Astrocyte (in vitro differentiated cells and primary cell): ENCODE measurements around the gene SAMD9. TPM values are rescaled to one million over a fixed set of nuclear protein-coding genes. Genes with fewer than 3 reads are reported as not detected.

Experiments used
- DNase-seq: peaks from one replicate; pipeline ENCODE4 v3.0.0-alpha.2; 2010; ENCODE audit warnings: low read depth
- FAIRE-seq: peaks from 2 replicates; lab custom pipeline; 2011; peaks lifted over from hg19 to GRCh38; lab: Jason Lieb, UNC
- H2AFZ ChIP-seq: 2 replicates; pipeline ENCODE4 v1.6.0; 2012; ENCODE audit warnings: low read depth, low read length, inconsistent platforms
- H3K27ac ChIP-seq: 2 replicates; pipeline ENCODE4 v1.5.1; 2011; ENCODE audit warnings: low read depth, low read length, inconsistent platforms
- H3K27me3 ChIP-seq: 2 replicates; pipeline ENCODE4 v1.6.0; 2011; ENCODE audit warnings: low read length, inconsistent platforms; ENCODE audit not compliant: insufficient read depth
- H3K36me3 ChIP-seq: 2 replicates; pipeline ENCODE4 v1.5.1; 2011; ENCODE audit warnings: low read length, inconsistent platforms; ENCODE audit not compliant: insufficient read depth
- H3K4me1 ChIP-seq: 2 replicates; pipeline ENCODE4 v1.5.1; 2011; ENCODE audit warnings: low read length, inconsistent platforms; ENCODE audit not compliant: insufficient read depth
- H3K4me2 ChIP-seq: 2 replicates; pipeline ENCODE4 v1.6.0; 2012; ENCODE audit warnings: low read length, inconsistent platforms
- H3K4me3 ChIP-seq: 2 replicates; pipeline ENCODE4 v1.5.1; 2011; ENCODE audit warnings: low read depth, mild to moderate bottlenecking, low read length, inconsistent platforms; ENCODE audit not compliant: insufficient read depth
- H3K79me2 ChIP-seq: 2 replicates; pipeline ENCODE4 v1.6.0; 2012; ENCODE audit warnings: mild to moderate bottlenecking, low read length, inconsistent platforms; ENCODE audit not compliant: insufficient read depth
- H3K9ac ChIP-seq: 2 replicates; pipeline ENCODE4 v1.6.0; 2012; ENCODE audit warnings: mild to moderate bottlenecking, low read length, inconsistent platforms
- H3K9me3 ChIP-seq: 2 replicates; pipeline ENCODE4 v1.5.1; 2012; ENCODE audit warnings: low read depth, mild to moderate bottlenecking, low read length, inconsistent platforms; ENCODE audit not compliant: insufficient read depth
- H4K20me1 ChIP-seq: 2 replicates; pipeline ENCODE4 v1.6.0; 2012; ENCODE audit warnings: low read length, inconsistent platforms; ENCODE audit not compliant: insufficient read depth
- H3K27ac Mint-ChIP-seq: one replicate; pipeline ENCODE4 v1.8.0; 2021; ENCODE audit warnings: mild to moderate bottlenecking, mixed read lengths; ENCODE audit not compliant: unreplicated experiment
- H3K27me3 Mint-ChIP-seq: one replicate; pipeline ENCODE4 v1.8.0; 2021; ENCODE audit warnings: low read depth, mixed read lengths; ENCODE audit not compliant: unreplicated experiment
- H3K36me3 Mint-ChIP-seq: one replicate; pipeline ENCODE4 v1.8.0; 2021; ENCODE audit warnings: low read depth, mixed read lengths; ENCODE audit not compliant: unreplicated experiment
- H3K4me1 Mint-ChIP-seq: one replicate; pipeline ENCODE4 v1.8.0; 2021; ENCODE audit warnings: low read depth, mixed read lengths; ENCODE audit not compliant: unreplicated experiment
- H3K4me3 Mint-ChIP-seq: one replicate; pipeline ENCODE4 v1.8.0; 2021; ENCODE audit warnings: mild to moderate bottlenecking, moderate library complexity, mixed read lengths; ENCODE audit not compliant: unreplicated experiment
- H3K9me3 Mint-ChIP-seq: one replicate; pipeline ENCODE4 v1.8.0; 2021; ENCODE audit warnings: mild to moderate bottlenecking, mixed read lengths; ENCODE audit not compliant: unreplicated experiment
- CTCF ChIP-seq: IDR thresholded peaks from 2 replicates; pipeline ENCODE4 v1.5.1; 2011; ENCODE audit warnings: low read depth, mild to moderate bottlenecking, inconsistent platforms, low read length, moderate library complexity; ENCODE audit not compliant: insufficient read depth
- EZH2 ChIP-seq: IDR thresholded peaks from 2 replicates; pipeline ENCODE4 v1.6.1; 2012; ENCODE audit warnings: mild to moderate bottlenecking, low read length, inconsistent platforms; ENCODE audit not compliant: insufficient read depth
- total RNA-seq: library from RNA; stranded (reverse); gene quantifications from 2 replicates; pipeline ENCODE4 v1.2.1, GENCODE V29; 2021

The SAMD9 gene
- total RNA-seq, 1 donor from 2014 or later = 64.4 TPM

DNA sequence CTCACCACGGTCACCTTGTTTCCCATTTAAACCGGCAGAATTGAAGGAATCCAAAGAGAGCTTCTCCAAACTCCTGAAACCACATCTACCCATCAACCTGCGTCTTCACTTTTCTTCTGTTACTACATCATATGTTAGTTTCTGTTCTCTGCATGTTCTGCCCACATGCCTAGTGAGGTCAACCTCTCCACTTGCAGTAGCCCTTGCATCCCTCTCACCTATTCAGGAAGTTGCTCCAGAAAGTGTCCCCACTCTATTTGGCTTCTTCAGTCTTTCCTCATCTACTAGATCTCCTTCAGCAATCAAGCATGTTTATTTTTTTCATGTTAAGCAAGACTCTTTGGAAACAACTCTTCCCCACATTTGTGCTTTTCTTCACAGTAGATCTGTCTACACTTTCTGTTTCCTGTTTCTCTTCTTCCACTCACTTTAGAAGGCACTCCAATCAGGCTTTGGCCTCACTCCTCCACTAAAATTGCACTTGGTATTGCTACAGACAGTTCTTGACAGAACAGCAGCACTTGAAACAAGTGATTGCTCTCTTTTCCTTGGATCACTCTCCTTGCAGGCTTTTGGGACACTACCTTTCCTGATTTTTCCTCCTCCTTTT is 22.9 kb upstream of the SAMD9 start:
- no peak for FAIRE-seq

GRCh38 chr7:93138576-93138975 is 20.8 kb upstream of the SAMD9 start:
- no peaks in the 10 kb centered on the region for H3K4me1 Mint-ChIP-seq
- Histone ChIP-seq H3K4me1 (no peaks in the 10 kb centered on the region), H3K9ac (no peak overlapping the region), H4K20me1 (no peaks in the 10 kb centered on the region), H3K9me3 (no peaks in the 10 kb centered on the region), H3K4me2 (no peak overlapping the region), H2AFZ (no peak overlapping the region), H3K4me3 (no peak overlapping the region), H3K36me3 (no peaks in the 10 kb centered on the region), H3K27ac (no peak overlapping the region), H3K79me2 (no peaks in the 10 kb centered on the region), H3K27me3 (no peaks in the 10 kb centered on the region)
- peaks cover 45% of the 10 kb centered on the region for H3K36me3 Mint-ChIP-seq
- peaks cover 4% of the 10 kb centered on the region for H3K27me3 Mint-ChIP-seq
- no peak overlapping the region for H3K27ac Mint-ChIP-seq
- DNase-seq = no peak
- TF ChIP-seq CTCF = no peak
- no peak for TF ChIP-seq EZH2
- H3K4me3 Mint-ChIP-seq = no peak overlapping the region
- peaks cover 28% of the 10 kb centered on the region for H3K9me3 Mint-ChIP-seq
- no peak for FAIRE-seq

More for the DNA sequence above, 22.9 kb upstream of the SAMD9 start:
- H4K20me1 ChIP-seq = no peaks in the 10 kb centered on the region
- no peak overlapping the region for H3K27ac Mint-ChIP-seq
- H3K27me3 Mint-ChIP-seq = peaks cover 1% of the 10 kb centered on the region
- peaks cover 7% of the 10 kb centered on the region for H3K9me3 Mint-ChIP-seq
- peaks cover 33% of the 10 kb centered on the region for H3K36me3 Mint-ChIP-seq
- no peak overlapping the region for H3K4me3 Mint-ChIP-seq
- no peak overlapping the region for H3K4me3 ChIP-seq
- no peaks in the 10 kb centered on the region for H3K79me2 ChIP-seq
- H3K36me3 ChIP-seq = no peaks in the 10 kb centered on the region
- no peak overlapping the region for H3K4me2 ChIP-seq
- H3K27ac ChIP-seq = no peak overlapping the region
- no peak for DNase-seq
- no peak overlapping the region for H2AFZ ChIP-seq
- TF ChIP-seq CTCF (no peak), EZH2 (no peak)
- H3K4me1 ChIP-seq = no peaks in the 10 kb centered on the region
- peaks cover under 1% of the 10 kb centered on the region for H3K4me1 Mint-ChIP-seq
- H3K9me3 ChIP-seq = no peaks in the 10 kb centered on the region
- H3K9ac ChIP-seq = no peak overlapping the region
- H3K27me3 ChIP-seq = no peaks in the 10 kb centered on the region

DNA sequence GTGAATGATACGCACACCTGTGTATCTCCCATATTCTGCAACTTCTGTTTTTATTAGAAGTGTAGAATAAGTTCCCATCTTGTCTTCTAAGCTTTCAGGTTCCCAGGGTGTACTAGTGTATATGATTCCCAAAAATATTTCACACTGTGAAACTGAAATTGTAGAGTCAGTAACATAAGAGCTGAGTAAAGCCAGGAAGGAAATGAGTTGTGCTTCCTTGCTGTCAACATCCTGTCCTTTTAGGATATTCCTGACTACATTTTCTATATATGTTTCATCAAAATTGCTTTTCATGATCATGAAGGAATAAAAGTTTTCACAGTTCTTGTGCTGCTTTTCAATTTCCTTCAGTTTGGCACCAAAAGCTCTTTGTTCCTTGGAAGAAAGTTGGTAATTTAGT is 15.2 kb upstream of the SAMD9 start:
- Histone ChIP-seq H3K36me3 (no peaks in the 10 kb centered on the region), H4K20me1 (no peaks in the 10 kb centered on the region), H3K4me3 (no peak overlapping the region), H3K79me2 (no peaks in the 10 kb centered on the region), H3K9me3 (no peaks in the 10 kb centered on the region), H3K4me1 (no peaks in the 10 kb centered on the region), H3K27ac (no peak overlapping the region), H2AFZ (no peak overlapping the region), H3K27me3 (no peaks in the 10 kb centered on the region), H3K9ac (no peak overlapping the region), H3K4me2 (no peak overlapping the region)
- Mint-ChIP-seq H3K27ac (no peak overlapping the region), H3K27me3 (peaks cover 7% of the 10 kb centered on the region), H3K4me1 (no peaks in the 10 kb centered on the region), H3K36me3 (peaks cover 51% of the 10 kb centered on the region), H3K4me3 (no peak overlapping the region), H3K9me3 (peaks cover 28% of the 10 kb centered on the region)
- no peak for FAIRE-seq
- DNase-seq = no peak
- TF ChIP-seq EZH2 = no peak
- no peak for TF ChIP-seq CTCF
